ENCODE results near the gene CIC. TPM values are rescaled to one million over a fixed set of nuclear protein-coding genes. Genes with fewer than 3 reads are reported as not detected.

CIC gene
- total and polyA plus RNA-seq, 10 of the 15 experiments (the other 5 are each of a cell fraction or from before 2014, with no cell fraction given), result 0.18 to 50.6 (median 7.1) TPM

GRCh38 chr19:42219812-42220750 lies 49.0 kb upstream of the CIC start, which contains the start of gene ZNF526 (continued):
- no peak for TF ChIP-seq BCLAF1 (IDR thresholded peaks at IDR 0.05)
- peak; percentile 67; the same call in 1 of the 2 replicates for TF ChIP-seq RFX5 (IDR thresholded peaks at IDR 0.05; ENCODE audit: low read depth, low read length)
- no peak for TF ChIP-seq ZBTB11 (CRISPR knock-in tag; IDR thresholded peaks at IDR 0.05)
- TF ChIP-seq, protein P1, sequence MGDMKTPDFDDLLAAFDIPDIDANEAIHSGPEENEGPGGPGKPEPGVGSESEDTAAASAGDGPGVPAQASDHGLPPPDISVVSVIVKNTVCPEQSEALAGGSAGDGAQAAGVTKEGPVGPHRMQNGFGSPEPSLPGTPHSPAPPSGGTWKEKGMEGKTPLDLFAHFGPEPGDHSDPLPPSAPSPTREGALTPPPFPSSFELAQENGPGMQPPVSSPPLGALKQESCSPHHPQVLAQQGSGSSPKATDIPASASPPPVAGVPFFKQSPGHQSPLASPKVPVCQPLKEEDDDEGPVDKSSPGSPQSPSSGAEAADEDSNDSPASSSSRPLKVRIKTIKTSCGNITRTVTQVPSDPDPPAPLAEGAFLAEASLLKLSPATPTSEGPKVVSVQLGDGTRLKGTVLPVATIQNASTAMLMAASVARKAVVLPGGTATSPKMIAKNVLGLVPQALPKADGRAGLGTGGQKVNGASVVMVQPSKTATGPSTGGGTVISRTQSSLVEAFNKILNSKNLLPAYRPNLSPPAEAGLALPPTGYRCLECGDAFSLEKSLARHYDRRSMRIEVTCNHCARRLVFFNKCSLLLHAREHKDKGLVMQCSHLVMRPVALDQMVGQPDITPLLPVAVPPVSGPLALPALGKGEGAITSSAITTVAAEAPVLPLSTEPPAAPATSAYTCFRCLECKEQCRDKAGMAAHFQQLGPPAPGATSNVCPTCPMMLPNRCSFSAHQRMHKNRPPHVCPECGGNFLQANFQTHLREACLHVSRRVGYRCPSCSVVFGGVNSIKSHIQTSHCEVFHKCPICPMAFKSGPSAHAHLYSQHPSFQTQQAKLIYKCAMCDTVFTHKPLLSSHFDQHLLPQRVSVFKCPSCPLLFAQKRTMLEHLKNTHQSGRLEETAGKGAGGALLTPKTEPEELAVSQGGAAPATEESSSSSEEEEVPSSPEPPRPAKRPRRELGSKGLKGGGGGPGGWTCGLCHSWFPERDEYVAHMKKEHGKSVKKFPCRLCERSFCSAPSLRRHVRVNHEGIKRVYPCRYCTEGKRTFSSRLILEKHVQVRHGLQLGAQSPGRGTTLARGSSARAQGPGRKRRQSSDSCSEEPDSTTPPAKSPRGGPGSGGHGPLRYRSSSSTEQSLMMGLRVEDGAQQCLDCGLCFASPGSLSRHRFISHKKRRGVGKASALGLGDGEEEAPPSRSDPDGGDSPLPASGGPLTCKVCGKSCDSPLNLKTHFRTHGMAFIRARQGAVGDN (IDR thresholded peaks at IDR 0.05), result 0 out of 2 replicates have a peak, but pooled peaks have one; percentile 27
- no peak for TF ChIP-seq TCF3 (IDR thresholded peaks at IDR 0.05; ENCODE audit: borderline replicate concordance, insufficient read depth, low read depth, low read length)
- TF ChIP-seq ATF3 (IDR thresholded peaks at IDR 0.05; ENCODE audit: borderline replicate concordance, extremely low read depth, low read depth, low read length), result peak; percentile 77; the same call in 1 of the 2 replicates
- peak; percentile 83; the same call in 1 of the 2 replicates for TF ChIP-seq RB1 (IDR thresholded peaks at IDR 0.05; ENCODE audit: borderline replicate concordance)
- no peak for TF ChIP-seq SUPT20H (IDR thresholded peaks at IDR 0.05; ENCODE audit: borderline replicate concordance, control insufficient read depth, low read depth, low read length)
- TF ChIP-seq SRF (IDR thresholded peaks at IDR 0.05; ENCODE audit: low read depth in 2 of 2, low read length in 2 of 2), result no peak
- peak; percentile 84 for TF ChIP-seq GATAD2B (conservative IDR thresholded peaks at IDR 0.05; ENCODE audit: low read depth)
- peak; percentile 90 for TF ChIP-seq CHD2 (IDR thresholded peaks at IDR 0.05; ENCODE audit: borderline replicate concordance, low read depth, low read length)
- TF ChIP-seq LARP7 (IDR thresholded peaks at IDR 0.05), result peak; percentile 45; the same call in 1 of the 2 replicates
- TF ChIP-seq IKZF1 (conservative IDR thresholded peaks at IDR 0.05), result no peak; the same call in 1 of the 2 replicates
- 0 out of 2 replicates have a peak, but pooled peaks have one; percentile 12 for TF ChIP-seq PAX5 (IDR thresholded peaks at IDR 0.05; ENCODE audit: borderline replicate concordance, low read depth, low read length)
- TF ChIP-seq NRF1 (conservative IDR thresholded peaks at IDR 0.05; ENCODE audit: low read depth, low read length), result peak; percentile 96
- peak; percentile 100 for TF ChIP-seq BHLHE40 (IDR thresholded peaks at IDR 0.05; ENCODE audit: borderline replicate concordance in 1 of 2, low read depth in 2 of 2, low read length in 1 of 2)

Data from GM12878 (cell line).